GM19455 (cell line): ENCODE measurements around the gene MPO.

ENCODE experiments used
- ATAC-seq: cut with Tn5 transposase; IDR thresholded peaks from one replicate; pipeline ENCODE4 v1.9.1; 2021; ENCODE audit not compliant: unreplicated experiment

Gene MPO

GRCh38 chr17:58279736-58280479 is 827 bp downstream of the MPO start:
- ATAC-seq: no peak

GRCh38 chr17:58279016-58279711 is 1.6 kb downstream of the MPO start:
- ATAC-seq: no peak

- ATAC-seq: no peak
These were observed 2.1 kb downstream of the MPO start for GRCh38 chr17:58278661-58279015.

- ATAC-seq: no peak
These were observed 2.7 kb downstream of the MPO start for GRCh38 chr17:58277802-58278595.

- no peak for ATAC-seq
These were observed 3.5 kb downstream of the MPO start for GRCh38 chr17:58277107-58277801.

GRCh38 chr17:58276423-58276822 is 4.3 kb downstream of the MPO start:
- no peak for ATAC-seq

GRCh38 chr17:58275417-58275816 is 5.3 kb downstream of the MPO start:
- no peak for ATAC-seq

- no peak for ATAC-seq
These were observed 7.2 kb downstream of the MPO start for GRCh38 chr17:58273453-58274104.

- no peak for ATAC-seq
These were observed 8.1 kb downstream of the MPO start for GRCh38 chr17:58272367-58273280.

GRCh38 chr17:58271216-58271931 is 9.4 kb downstream of the MPO start:
- no peak for ATAC-seq

- no peak for ATAC-seq
These were observed 10.1 kb downstream of the MPO start for GRCh38 chr17:58270476-58271215.

- ATAC-seq: no peak
These were observed 11.0 kb downstream of the MPO start for GRCh38 chr17:58269557-58270291.

GRCh38 chr17:58268774-58269556 is 11.8 kb downstream of the MPO start:
- no peak for ATAC-seq

GRCh38 chr17:58268326-58268725 is 12.4 kb downstream of the MPO start:
- ATAC-seq: no peak

- ATAC-seq: no peak
These were observed 13.1 kb downstream of the MPO start for GRCh38 chr17:58267347-58268324.
